NT2/D1 (cell line): ENCODE results near the gene RBM38.

Experiments used
- DNase-seq: peaks from one replicate; pipeline ENCODE4 v3.0.0-alpha.2; 2011; ENCODE audit warnings: low read depth, low spot score
- H3K27me3 ChIP-seq: 2 replicates; pipeline ENCODE4 v1.6.0; 2011; ENCODE audit warnings: mild to moderate bottlenecking; ENCODE audit not compliant: insufficient read length, insufficient read depth
- H3K36me3 ChIP-seq: 2 replicates; pipeline ENCODE4 v1.6.1; 2011; ENCODE audit warnings: mild to moderate bottlenecking, low read length, mixed read lengths; ENCODE audit not compliant: insufficient read depth, insufficient read length
- H3K4me1 ChIP-seq: 2 replicates; pipeline ENCODE4 v1.5.1; 2011; ENCODE audit not compliant: insufficient read depth, insufficient read length
- H3K4me3 ChIP-seq: 2 replicates; pipeline ENCODE4 v1.5.1; 2011; ENCODE audit warnings: low read depth; ENCODE audit not compliant: insufficient read length
- H3K9ac ChIP-seq: 2 replicates; pipeline ENCODE4 v1.6.0; 2011; ENCODE audit warnings: low read depth; ENCODE audit not compliant: insufficient read length
- H3K9me3 ChIP-seq: 2 replicates; pipeline ENCODE4 v1.5.1; 2011; ENCODE audit warnings: mild to moderate bottlenecking, low read length; ENCODE audit not compliant: insufficient read depth
- SUZ12 ChIP-seq: IDR thresholded peaks from 2 replicates; pipeline ENCODE4 v1.6.1; 2011; ENCODE audit not compliant: insufficient read length, insufficient read depth; ENCODE audit errors: extremely low read depth
- YY1 ChIP-seq: IDR thresholded peaks from 2 replicates; pipeline ENCODE4 v1.6.1; 2011; ENCODE audit not compliant: insufficient read length, insufficient read depth
- ZNF274 ChIP-seq: IDR thresholded peaks from 2 replicates; pipeline ENCODE4 v1.6.1; 2011; ENCODE audit warnings: mild to moderate bottlenecking, low read depth, low read length

Gene RBM38

GRCh38 chr20:57398901-57399535, 7.8 kb downstream of the RBM38 start:
- Histone ChIP-seq H3K36me3 (peaks cover 94% of the 10 kb centered on the region), H3K9me3 (no peaks in the 10 kb centered on the region), H3K4me1 (peaks cover 37% of the 10 kb centered on the region), H3K9ac (no peak overlapping the region), H3K4me3 (no peak overlapping the region), H3K27me3 (no peaks in the 10 kb centered on the region)
- no peak for TF ChIP-seq SUZ12
- TF ChIP-seq YY1: no peak
- TF ChIP-seq ZNF274: no peak
- no peak for DNase-seq

DNA sequence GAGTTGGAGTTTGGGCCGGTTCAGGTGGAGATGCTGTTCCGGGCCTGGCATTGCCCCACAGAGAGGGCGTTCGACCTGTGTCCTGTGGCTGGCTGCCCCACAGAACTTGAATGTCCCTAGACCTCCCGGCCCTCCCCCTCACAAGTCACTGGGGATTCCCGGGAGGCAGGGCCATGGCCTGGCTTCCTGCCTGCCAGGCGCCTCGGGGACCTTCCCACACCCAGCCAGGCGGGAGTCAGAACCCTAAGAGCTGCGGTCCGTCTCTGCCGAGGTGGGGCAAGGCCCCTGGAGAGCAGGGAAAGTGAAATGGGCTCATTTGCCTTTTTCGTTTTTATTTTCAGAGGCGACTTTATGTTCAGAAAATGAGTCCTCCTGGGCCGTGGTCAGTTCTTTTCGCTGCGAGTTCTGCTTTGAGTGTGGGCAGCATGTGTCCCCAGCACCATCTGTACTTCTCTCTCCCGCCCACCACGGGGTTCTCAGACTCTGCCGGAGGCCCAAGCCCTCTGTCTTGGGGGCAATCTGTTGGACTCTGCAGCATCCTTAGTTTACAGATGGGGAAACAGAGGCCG, 8.5 kb downstream of the RBM38 start:
- Histone ChIP-seq H3K4me3 (no peak overlapping the region), H3K4me1 (peaks cover 30% of the 10 kb centered on the region), H3K36me3 (peaks cover 94% of the 10 kb centered on the region), H3K9ac (no peak overlapping the region), H3K9me3 (no peaks in the 10 kb centered on the region), H3K27me3 (no peaks in the 10 kb centered on the region)
- no peak for DNase-seq
- no peak for TF ChIP-seq SUZ12
- TF ChIP-seq ZNF274: no peak
- TF ChIP-seq YY1: no peak

DNA sequence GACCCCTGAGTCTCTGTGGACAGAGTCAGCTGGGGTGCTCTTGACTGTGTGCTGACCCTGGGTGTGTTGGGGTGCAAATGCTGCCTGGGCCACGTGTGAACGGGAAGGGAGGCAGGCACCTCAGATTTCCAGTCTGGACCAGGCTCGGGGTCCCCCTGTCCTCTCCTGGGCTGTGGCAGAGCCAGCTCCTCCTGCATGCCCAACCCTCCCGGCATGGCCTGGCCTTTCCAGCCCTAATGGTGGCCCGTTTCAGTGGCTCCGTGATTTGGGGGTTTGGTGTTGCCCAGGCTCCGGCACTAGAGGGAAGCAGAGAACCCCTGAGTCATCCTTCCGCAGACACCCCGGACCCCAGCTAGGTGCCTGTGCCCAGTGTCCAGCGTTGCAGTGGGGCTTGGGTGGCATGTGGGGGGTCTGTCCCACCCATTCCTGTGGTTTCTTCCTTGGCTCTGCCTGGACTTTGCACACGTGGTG, 9.1 kb downstream of the RBM38 start:
- Histone ChIP-seq H3K4me1 (peaks cover 26% of the 10 kb centered on the region), H3K36me3 (peaks cover 94% of the 10 kb centered on the region), H3K9ac (no peak overlapping the region), H3K4me3 (no peak overlapping the region), H3K9me3 (no peaks in the 10 kb centered on the region), H3K27me3 (no peaks in the 10 kb centered on the region)
- DNase-seq: no peak
- no peak for TF ChIP-seq ZNF274
- no peak for TF ChIP-seq YY1
- no peak for TF ChIP-seq SUZ12

- Histone ChIP-seq H3K9me3 (no peaks in the 10 kb centered on the region), H3K36me3 (peaks cover 97% of the 10 kb centered on the region), H3K27me3 (no peaks in the 10 kb centered on the region), H3K4me1 (peaks cover 26% of the 10 kb centered on the region), H3K9ac (peak overlapping the region; percentile 17), H3K4me3 (no peak overlapping the region)
- TF ChIP-seq YY1 (no peak), SUZ12 (no peak), ZNF274 (no peak)
- no peak for DNase-seq
Observed at GRCh38 chr20:57400821-57401564, 9.8 kb downstream of the RBM38 start.

DNA sequence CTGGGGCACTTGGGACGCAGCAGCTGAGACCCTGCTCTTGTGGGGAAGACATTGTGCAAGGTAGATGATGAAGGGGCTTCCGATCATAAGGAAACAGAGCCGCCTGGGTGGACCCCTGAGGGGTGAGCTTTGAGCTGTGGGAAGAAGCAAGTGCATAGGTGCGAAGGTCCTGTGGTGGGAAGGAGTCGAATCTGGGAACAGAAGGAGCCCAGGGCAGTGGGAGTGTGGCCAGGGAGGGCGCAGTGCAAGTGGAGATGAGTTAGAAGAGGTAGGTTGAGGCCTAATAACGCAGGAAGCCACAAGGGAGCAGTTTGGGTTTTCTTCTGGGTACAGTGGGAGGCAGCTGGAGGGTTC, 10.3 kb downstream of the RBM38 start:
- H3K9ac ChIP-seq: no peak overlapping the region
- TF ChIP-seq SUZ12 (no peak), ZNF274 (no peak), YY1 (no peak)
- peaks cover 21% of the 10 kb centered on the region for H3K4me1 ChIP-seq
- peaks cover 97% of the 10 kb centered on the region for H3K36me3 ChIP-seq
- DNase-seq: no peak
- no peaks in the 10 kb centered on the region for H3K27me3 ChIP-seq
- H3K9me3 ChIP-seq: no peaks in the 10 kb centered on the region
- H3K4me3 ChIP-seq: no peak overlapping the region

- peaks cover 19% of the 10 kb centered on the region for H3K4me1 ChIP-seq
- peaks cover 95% of the 10 kb centered on the region for H3K36me3 ChIP-seq
- H3K27me3 ChIP-seq: no peaks in the 10 kb centered on the region
Observed at GRCh38 chr20:57402206-57403125, 11.3 kb downstream of the RBM38 start.

GRCh38 chr20:57403216-57403615, 12.0 kb downstream of the RBM38 start:
- no peak for TF ChIP-seq SUZ12
- TF ChIP-seq ZNF274: no peak
- TF ChIP-seq YY1: no peak
- Histone ChIP-seq H3K4me3 (no peak overlapping the region), H3K36me3 (peaks cover 95% of the 10 kb centered on the region), H3K4me1 (peaks cover 25% of the 10 kb centered on the region), H3K9me3 (no peaks in the 10 kb centered on the region), H3K9ac (no peak overlapping the region), H3K27me3 (no peaks in the 10 kb centered on the region)
- no peak for DNase-seq

More at GRCh38 chr20:57402206-57403125, 11.3 kb downstream of the RBM38 start:
- Histone ChIP-seq H3K9me3 (no peaks in the 10 kb centered on the region), H3K4me3 (no peak overlapping the region), H3K9ac (no peak overlapping the region)
- no peak for DNase-seq
- TF ChIP-seq ZNF274 (no peak), YY1 (no peak), SUZ12 (no peak)
